Erythroblast (primary cell): Measurements from ENCODE around the gene BCAP29.
A peak's percentile ranks its signal among the peaks of the same experiment; 100 is the strongest.

ENCODE experiments used
- GATA1 ChIP-seq: IDR thresholded peaks from 2 replicates; pipeline ENCODE4 v1.6.1; 2011; ENCODE audit warnings: low read depth, mild to moderate bottlenecking, control low read depth, low read length, moderate library complexity
- POLR2A ChIP-seq: IDR thresholded peaks from 2 replicates; pipeline ENCODE4 v1.6.1; 2011; ENCODE audit warnings: mild to moderate bottlenecking, low read length

GRCh38 chr7:107579885-107580715, at the start of gene BCAP29:
- peak; percentile 94 for TF ChIP-seq POLR2A
- TF ChIP-seq GATA1: no peak
